Coronary artery (tissue), 2 donors: ENCODE data around the gene GLS.

Experiments
- DNase-seq: peaks from one replicate; pipeline ENCODE4 v3.0.0-alpha.2; 2017; ENCODE audit warnings: low spot score
- H3K27ac ChIP-seq, 2 donors: fragments of 200-600 bp; sonication (generic); one replicate each; pipeline ENCODE4 v1.5.1; 2016 to 2019
- H3K4me3 ChIP-seq: fragments of 200-600 bp; sonication (generic); 2 replicates; pipeline ENCODE4 v1.5.1; 2016; ENCODE audit warnings: mild to moderate bottlenecking, moderate library complexity
- CTCF ChIP-seq: fragments of 200-600 bp; sonication (generic); IDR thresholded peaks from one replicate; pipeline ENCODE4 v1.5.1; 2019; ENCODE audit warnings: antibody characterized with exemption

Gene GLS

GRCh38 chr2:190961918-190962487 lies 81.4 kb downstream of the GLS start:
- no peak for TF ChIP-seq CTCF

GRCh38 chr2:190963088-190963487 lies 82.5 kb downstream of the GLS start:
- Histone ChIP-seq H3K4me3 (no peak overlapping the region), H3K27ac (no peak overlapping the region)
- DNase-seq: no peak
- TF ChIP-seq CTCF: no peak

More at GRCh38 chr2:190961918-190962487, 81.4 kb downstream of the GLS start:
- no peak overlapping the region for H3K4me3 ChIP-seq
- H3K27ac ChIP-seq: peak overlapping the region in 1 of 2 donors; percentile 47
- DNase-seq: no peak

GRCh38 chr2:190964170-190964795 lies 83.7 kb downstream of the GLS start:
- no peak for TF ChIP-seq CTCF
- H3K4me3 ChIP-seq: no peak overlapping the region
- H3K27ac ChIP-seq: no peak overlapping the region
- no peak for DNase-seq

GRCh38 chr2:190965580-190966222 lies 85.1 kb downstream of the GLS start:
- no peak for DNase-seq
- Histone ChIP-seq H3K27ac (no peak overlapping the region), H3K4me3 (no peak overlapping the region)
- no peak for TF ChIP-seq CTCF

- H3K27ac ChIP-seq: no peak overlapping the region
- H3K4me3 ChIP-seq: no peak overlapping the region
- DNase-seq: no peak
- no peak for TF ChIP-seq CTCF
Measured at GRCh38 chr2:190968522-190968921, 87.9 kb downstream of the GLS start.

- no peak overlapping the region for H3K4me3 ChIP-seq
- H3K27ac ChIP-seq: peak overlapping the region in 1 of 2 donors; percentile 40
- no peak for DNase-seq
- TF ChIP-seq CTCF: no peak
Measured at GRCh38 chr2:190970160-190970559, 89.5 kb downstream of the GLS start.
